Hematopoietic multipotent progenitor cell (in vitro differentiated cells): Measurements from ENCODE around the gene ENTPD6. TPM values are rescaled to one million over a fixed set of nuclear protein-coding genes. Genes with fewer than 3 reads are reported as not detected.

Experiments
- DNase-seq, 3 donors: peaks; one replicate each; pipeline ENCODE4 v3.0.0-alpha.2; 2011 to 2015; ENCODE audit warnings: low read depth in 2 of 3, low spot score in 2 of 3
- small RNA-seq: library from RNA; depleted of rRNA; stranded (forward); fragments of <200 nt; gene quantifications from one replicate; pipeline ENCODE3, GENCODE V24; 2012
- total RNA-seq: library from RNA; depleted of rRNA; stranded (reverse); fragments of >200 nt; gene quantifications from one replicate; pipeline ENCODE4 v1.2.3, GENCODE V29; 2012

Gene ENTPD6
- total RNA-seq, 1 donor: 43.6 TPM

DNA sequence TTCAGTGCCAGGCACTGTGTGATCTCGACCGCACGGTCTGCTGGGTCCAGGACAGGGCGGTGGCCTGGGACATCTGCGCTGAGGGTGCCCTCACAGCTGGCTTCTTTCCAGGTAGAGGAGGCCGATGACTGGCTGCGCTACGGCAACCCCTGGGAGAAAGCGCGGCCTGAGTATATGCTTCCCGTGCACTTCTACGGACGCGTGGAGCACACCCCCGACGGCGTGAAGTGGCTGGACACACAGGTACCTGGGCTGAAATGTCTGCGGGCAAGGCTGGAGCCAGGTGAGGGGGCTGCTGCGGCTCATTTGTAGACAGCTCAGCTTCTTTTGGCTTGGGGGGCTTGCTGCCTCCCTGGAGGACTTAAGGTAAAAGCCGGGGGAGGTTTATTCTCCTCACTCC is 79.0 kb downstream of the ENTPD6 start:
- no peak for DNase-seq

DNA sequence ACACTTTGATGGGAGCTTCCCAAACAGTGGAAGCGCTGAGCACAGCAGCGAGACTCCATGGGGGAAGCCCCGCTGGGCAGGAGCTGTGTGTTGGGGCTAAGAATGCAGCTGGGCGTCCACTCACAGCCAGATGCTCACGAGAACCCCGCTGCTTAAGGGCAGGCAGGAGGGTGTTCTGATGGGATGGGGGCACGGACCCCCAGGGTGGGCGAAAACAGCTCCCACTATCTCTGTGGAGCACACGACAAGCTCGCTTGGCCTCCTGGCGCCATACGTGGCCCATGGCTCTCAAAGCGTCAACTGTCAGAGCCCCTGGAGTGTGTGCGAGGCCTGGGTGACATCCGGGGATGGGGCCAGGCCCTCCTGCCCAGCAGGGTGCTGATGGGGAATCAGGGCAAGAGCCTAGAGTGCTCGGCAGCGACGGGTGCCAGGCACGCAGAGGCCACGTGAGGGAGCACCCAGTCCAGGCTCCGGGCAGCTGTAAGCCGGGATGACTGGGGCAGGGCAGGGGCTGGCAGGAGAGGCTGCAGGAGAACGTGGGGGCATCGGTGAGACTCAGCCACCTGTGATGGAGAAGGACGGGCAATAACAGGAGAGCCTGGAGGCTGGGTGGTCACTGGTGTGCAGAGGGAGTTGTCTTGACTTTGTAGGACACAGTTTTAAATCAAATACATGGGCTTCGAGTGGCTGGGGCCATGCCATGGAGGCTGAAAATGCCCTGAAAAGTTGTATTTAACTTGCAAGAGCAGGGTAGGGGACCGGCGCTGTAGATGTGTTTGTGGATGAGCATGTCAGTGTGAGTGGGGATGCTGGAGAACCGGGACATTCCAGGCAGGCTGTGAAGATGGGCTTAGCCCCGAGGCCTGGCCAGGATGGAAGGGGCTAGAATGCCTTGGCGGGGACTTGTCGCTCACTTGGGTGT is 79.6 kb downstream of the ENTPD6 start:
- DNase-seq: no peak

DNA sequence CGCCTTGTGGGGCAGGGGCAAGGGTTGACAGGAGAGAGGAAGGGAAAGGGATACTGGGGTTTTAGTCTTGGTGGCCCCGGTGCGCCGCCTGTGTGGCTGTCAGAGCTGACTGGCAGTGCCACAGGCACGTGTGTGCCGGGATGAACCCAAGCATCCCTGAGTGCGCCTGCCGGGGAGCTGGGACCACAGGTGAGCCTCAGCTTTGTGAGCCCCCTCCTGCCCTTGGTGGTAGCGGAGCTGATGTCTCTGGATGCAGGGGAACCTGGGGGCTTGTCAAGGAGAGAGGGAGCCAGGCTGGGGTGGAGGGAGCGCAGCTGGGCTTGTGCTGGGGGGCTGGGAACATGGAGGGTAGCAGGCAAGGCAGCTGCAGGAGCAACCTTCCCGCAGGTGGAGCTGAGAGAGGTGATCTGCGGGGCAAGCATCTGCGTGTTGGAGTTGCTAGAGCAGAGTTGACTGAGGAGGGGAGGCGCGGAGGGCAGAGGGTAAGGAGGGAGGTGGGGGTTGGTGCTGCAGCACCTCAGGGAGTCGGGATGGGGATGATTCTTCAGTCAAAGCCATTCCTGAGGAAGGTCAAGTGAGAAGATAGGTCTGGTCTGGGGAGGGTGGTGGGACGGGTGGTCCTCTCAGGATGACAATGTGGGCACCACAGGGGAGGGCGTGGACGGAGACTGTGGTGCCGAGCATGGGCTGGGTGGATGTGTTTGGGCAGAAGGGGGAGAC is 80.5 kb downstream of the ENTPD6 start:
- no peak for DNase-seq

Small RNAs within 50 kb of the gene (small RNA-seq; reads per million reads assigned to genes)
- not detected for gene AL035252.4
- gene AL121772.2: not detected
- gene RF00019: not detected

Other genes starting within 250 kb of the ENTPD6 start
- gene CST7, start 246.4 kb upstream of the ENTPD6 start, total RNA-seq: 18.6 TPM
- 39.0 TPM for gene APMAP, start 203.0 kb upstream of the ENTPD6 start, total RNA-seq
- 114 TPM for gene ACSS1, start 137.6 kb upstream of the ENTPD6 start, total RNA-seq
- not detected for gene VSX1, start 113.6 kb upstream of the ENTPD6 start, total RNA-seq
- gene PYGB, start 52.4 kb downstream of the ENTPD6 start, total RNA-seq: 31.5 TPM
- 20.2 TPM for gene ABHD12, start 195.1 kb downstream of the ENTPD6 start, total RNA-seq
- gene GINS1, start 212.0 kb downstream of the ENTPD6 start, total RNA-seq: 3.2 TPM